Fibroblast of lung (primary cell): ENCODE measurements around the gene EAF2. TPM values are rescaled to one million over a fixed set of nuclear protein-coding genes. Genes with fewer than 3 reads are reported as not detected.
A peak's percentile ranks its signal among the peaks of the same experiment; 100 is the strongest.

Experiments used
- DNase-seq, 2 donors: peaks; one replicate each; pipeline versions ENCODE4 v3.0.0 to v3.0.0-alpha.2; 2010; ENCODE audit warnings: low read depth in 2 of 2
- H2AFZ ChIP-seq: 2 replicates; pipeline ENCODE4 v1.5.1; 2012; ENCODE audit warnings: low read length, control low read depth, inconsistent platforms
- H3K27ac ChIP-seq: 2 replicates; pipeline ENCODE4 v1.5.1; 2011; ENCODE audit warnings: low read length, control low read depth; ENCODE audit not compliant: insufficient read depth
- H3K27me3 ChIP-seq: 2 replicates; pipeline ENCODE4 v1.5.1; 2011; ENCODE audit warnings: mild to moderate bottlenecking, low read length; ENCODE audit not compliant: control insufficient read depth, insufficient read depth
- H3K36me3 ChIP-seq: 2 replicates; pipeline ENCODE4 v1.5.1; 2011; ENCODE audit warnings: low read length; ENCODE audit not compliant: control insufficient read depth, insufficient read depth
- H3K4me1 ChIP-seq: 2 replicates; pipeline ENCODE4 v1.5.1; 2011; ENCODE audit warnings: low read length; ENCODE audit not compliant: control insufficient read depth, insufficient read depth; ENCODE audit errors: extremely low read depth
- H3K4me2 ChIP-seq: 2 replicates; pipeline ENCODE4 v1.5.1; 2011; ENCODE audit warnings: low read length, control low read depth; ENCODE audit not compliant: insufficient read depth; ENCODE audit errors: extremely low read depth
- H3K4me3 ChIP-seq, 4 experiments: fragments of 200-600 bp in 1 of 4; sonication (generic) in 1 of 4; replicated peaks in 1 of 4; 2 replicates each; pipeline ENCODE4 v1.5.1; 2011 to 2016; ENCODE audit warnings: low read length in 4 of 4, low read depth in 3 of 4, mild to moderate bottlenecking in 3 of 4, control low read depth in 2 of 4, inconsistent platforms in 1 of 4, mixed read lengths in 1 of 4; ENCODE audit not compliant: insufficient read depth in 1 of 4; ENCODE audit errors: control extremely low read depth in 1 of 4
- H3K79me2 ChIP-seq: 2 replicates; pipeline ENCODE4 v1.5.1; 2012; ENCODE audit warnings: mild to moderate bottlenecking, low read length, inconsistent platforms; ENCODE audit not compliant: control insufficient read depth, insufficient read depth
- H3K9ac ChIP-seq: 2 replicates; pipeline ENCODE4 v1.5.1; 2011; ENCODE audit warnings: mild to moderate bottlenecking, low read length, control low read depth; ENCODE audit not compliant: insufficient read depth
- H3K9me3 ChIP-seq: 2 replicates; pipeline ENCODE4 v1.5.1; 2012; ENCODE audit warnings: low read depth, low read length; ENCODE audit not compliant: control insufficient read depth, insufficient read depth
- H4K20me1 ChIP-seq: 2 replicates; pipeline ENCODE4 v1.5.1; 2011; ENCODE audit warnings: low read length; ENCODE audit not compliant: control insufficient read depth, insufficient read depth; ENCODE audit errors: extremely low read depth
- CTCF ChIP-seq, 2 donors: IDR thresholded peaks in 1 of 2; conservative IDR thresholded peaks in 1 of 2; 1 replicate in 1 of 2; 2 replicates in 1 of 2; pipeline ENCODE4 v1.5.1; 2011 to 2012; ENCODE audit warnings: low read length in 2 of 2, control low read depth in 1 of 2, inconsistent platforms in 1 of 2, low read depth in 1 of 2, mild to moderate bottlenecking in 1 of 2
- EZH2 ChIP-seq: IDR thresholded peaks from 2 replicates; pipeline ENCODE4 v1.5.1; 2012; ENCODE audit warnings: low read length, control low read depth, mild to moderate bottlenecking; ENCODE audit errors: missing control alignments
- polyA minus RNA-seq: library from RNA; depleted of rRNA, polyadenylated mRNA; stranded (reverse); fragments of >200 nt; gene quantifications from 2 replicates; pipeline ENCODE4 v1.2.3, GENCODE V29; 2011; ENCODE audit warnings: low replicate concordance
- polyA plus RNA-seq, 2 donors: library from polyadenylated mRNA; depleted of rRNA in 1 of 2; stranded (reverse) in 1 of 2; unstranded in 1 of 2; fragments of >200 nt; gene quantifications; 2 replicates each; pipeline ENCODE4 v1.2.1, GENCODE V29; 2011 to 2012; ENCODE audit warnings: missing spikeins in 1 of 2
- total RNA-seq: library from RNA; depleted of rRNA; stranded (reverse); fragments of >200 nt; gene quantifications from 2 replicates; pipeline ENCODE4 v1.2.1, GENCODE V29; 2014

Gene EAF2
- total RNA-seq (2.1 and 2.8 TPM in 2 replicates), polyA plus RNA-seq (0.52 and 1.2 TPM in 2 replicates), polyA minus RNA-seq (not detected in 2 replicates)
- 0.68 and 1.2 TPM in 2 replicates for polyA plus RNA-seq (2012)

- Histone ChIP-seq H3K4me3 (peak within 1 kb of the TSS; percentile 76 to 95 (median 92)), H3K9me3 (no peaks in the 10 kb centered on the region), H3K27ac (peak within 1 kb of the TSS; percentile 91), H3K79me2 (peaks cover 10% of the 10 kb centered on the region), H2AFZ (peak within 1 kb of the TSS; percentile 91), H3K4me1 (no peaks in the 10 kb centered on the region), H3K4me2 (peak within 1 kb of the TSS; percentile 99), H4K20me1 (no peaks in the 10 kb centered on the region), H3K9ac (peak within 1 kb of the TSS; percentile 82), H3K27me3 (no peaks in the 10 kb centered on the region), H3K36me3 (no peaks in the 10 kb centered on the region)
- TF ChIP-seq CTCF (conservative IDR thresholded peaks at IDR 0.05 in 1 of 2, IDR thresholded peaks at IDR 0.05 in 1 of 2; ENCODE audit: low read depth in 1 of 2, low read length in 2 of 2) (no peak), EZH2 (no peak)
- peak; percentile 94 to 95 for DNase-seq
These were observed at the start of gene EAF2, which contains the start of gene IQCB1 for GRCh38 chr3:121834671-121835464. EAF2 (plus strand) TSS chr3:121835209; CDS start chr3:121835286, 77 bp downstream. IQCB1 (minus strand) TSS chr3:121835060; CDS start chr3:121828960, 6,100 bp downstream.

- no peaks in the 10 kb centered on the region for H3K27me3 ChIP-seq
- H3K79me2 ChIP-seq, result no peaks in the 10 kb centered on the region
- no peaks in the 10 kb centered on the region for H4K20me1 ChIP-seq
- DNase-seq, result peak; percentile 69
- H3K27ac ChIP-seq, result peak overlapping the region; percentile 36
- H3K4me1 ChIP-seq, result peaks cover 2% of the 10 kb centered on the region
- H3K9me3 ChIP-seq, result no peaks in the 10 kb centered on the region
- no peak overlapping the region for H3K4me3 ChIP-seq
- no peak overlapping the region for H3K4me2 ChIP-seq
- TF ChIP-seq CTCF (conservative IDR thresholded peaks at IDR 0.05 in 1 of 2, IDR thresholded peaks at IDR 0.05 in 1 of 2; ENCODE audit: low read depth in 1 of 2, low read length in 2 of 2) (no peak), EZH2 (no peak)
- no peak overlapping the region for H3K9ac ChIP-seq
- no peaks in the 10 kb centered on the region for H3K36me3 ChIP-seq
- H2AFZ ChIP-seq, result no peak overlapping the region
These were observed 48.5 kb upstream of the EAF2 start for GRCh38 chr3:121786485-121786884.

- TF ChIP-seq CTCF (conservative IDR thresholded peaks at IDR 0.05 in 1 of 2, IDR thresholded peaks at IDR 0.05 in 1 of 2; ENCODE audit: low read depth in 1 of 2, low read length in 2 of 2) (no peak), EZH2 (no peak)
- no peak overlapping the region for H3K9ac ChIP-seq
- H3K9me3 ChIP-seq, result no peaks in the 10 kb centered on the region
- H3K27me3 ChIP-seq, result no peaks in the 10 kb centered on the region
- H3K4me3 ChIP-seq, result no peak overlapping the region
- no peak for DNase-seq
- H2AFZ ChIP-seq, result no peak overlapping the region
- no peaks in the 10 kb centered on the region for H3K79me2 ChIP-seq
- H3K27ac ChIP-seq, result no peak overlapping the region
- no peaks in the 10 kb centered on the region for H4K20me1 ChIP-seq
- H3K36me3 ChIP-seq, result no peaks in the 10 kb centered on the region
- H3K4me2 ChIP-seq, result no peak overlapping the region
- H3K4me1 ChIP-seq, result no peaks in the 10 kb centered on the region
These were observed 41.9 kb upstream of the EAF2 start for GRCh38 chr3:121793078-121793477.
